HG03571 (cell line): Measurements from ENCODE around the gene HPS3.
A peak's percentile ranks its signal among the peaks of the same experiment; 100 is the strongest.
"Not testable (repeated sequence)": the region's sequence is repeated elsewhere in the genome, so short reads cannot be mapped to it uniquely, and the experiment has no call there.

Experiments used
- ATAC-seq: cut with Tn5 transposase; IDR thresholded peaks from one replicate; pipeline ENCODE4 v1.9.1; 2021; ENCODE audit not compliant: unreplicated experiment

The HPS3 gene

GRCh38 chr3:149129326-149130205 is at the start of gene HPS3:
Gene HPS3 (plus strand): TSS chr3:149129638. CDS start chr3:149129724, 86 bp downstream.
- ATAC-seq: peak; percentile 94

GRCh38 chr3:149080011-149080698 is 49.3 kb upstream of the HPS3 start:
- ATAC-seq: no peak

GRCh38 chr3:149080699-149081091 is 48.7 kb upstream of the HPS3 start:
- no peak for ATAC-seq

- no peak for ATAC-seq
Observed at GRCh38 chr3:149081772-149082171, 47.7 kb upstream of the HPS3 start.

- ATAC-seq: peak; percentile 29
Observed at GRCh38 chr3:149085828-149086231, 43.6 kb upstream of the HPS3 start.

GRCh38 chr3:149086232-149086988 is 43.0 kb upstream of the HPS3 start, which contains the start of gene HLTF:
Gene HLTF (minus strand): TSS chr3:149086533. CDS start chr3:149086336, 197 bp downstream.
- peak; percentile 99 for ATAC-seq

GRCh38 chr3:149087208-149087607 is 42.2 kb upstream of the HPS3 start:
- no peak for ATAC-seq

GRCh38 chr3:149089395-149089794 is 40.0 kb upstream of the HPS3 start:
- ATAC-seq: no peak

- ATAC-seq: no peak
Observed at GRCh38 chr3:149090461-149090860, 39.0 kb upstream of the HPS3 start.

- ATAC-seq: no peak
Observed at GRCh38 chr3:149090907-149091306, 38.5 kb upstream of the HPS3 start.

- ATAC-seq: no peak
Observed at GRCh38 chr3:149091983-149092382, 37.5 kb upstream of the HPS3 start.

GRCh38 chr3:149095487-149095886 is 34.0 kb upstream of the HPS3 start:
- peak; percentile 82 for ATAC-seq

GRCh38 chr3:149097987-149098386 is 31.5 kb upstream of the HPS3 start:
- ATAC-seq: not testable (repeated sequence)

- ATAC-seq: no peak
Observed at GRCh38 chr3:149101154-149101553, 28.3 kb upstream of the HPS3 start.

GRCh38 chr3:149101641-149102040 is 27.8 kb upstream of the HPS3 start:
- no peak for ATAC-seq

- ATAC-seq: no peak
Observed at GRCh38 chr3:149104484-149104883, 25.0 kb upstream of the HPS3 start.

GRCh38 chr3:149114458-149114857 is 15.0 kb upstream of the HPS3 start:
- no peak for ATAC-seq

GRCh38 chr3:149115114-149115513 is 14.3 kb upstream of the HPS3 start:
- ATAC-seq: no peak

- ATAC-seq: no peak
Observed at GRCh38 chr3:149118724-149119123, 10.7 kb upstream of the HPS3 start.

GRCh38 chr3:149119466-149119865 is 10.0 kb upstream of the HPS3 start:
- no peak for ATAC-seq
